Stimulated activated CD4-positive, alpha-beta T cell treated with anti-CD3 and anti-CD28 coated beads, Interleukin-4, amount 100 ng/mL, for 1 hour (primary cell): ENCODE measurements around the gene CFAP44.
"Not testable (repeated sequence)": the region's sequence is repeated elsewhere in the genome, so short reads cannot be mapped to it uniquely, and the experiment has no call there.

ENCODE experiments used
- DNase-seq: peaks from one replicate; pipeline ENCODE4 v3.0.0-alpha.2; 2020

The CFAP44 gene

DNA sequence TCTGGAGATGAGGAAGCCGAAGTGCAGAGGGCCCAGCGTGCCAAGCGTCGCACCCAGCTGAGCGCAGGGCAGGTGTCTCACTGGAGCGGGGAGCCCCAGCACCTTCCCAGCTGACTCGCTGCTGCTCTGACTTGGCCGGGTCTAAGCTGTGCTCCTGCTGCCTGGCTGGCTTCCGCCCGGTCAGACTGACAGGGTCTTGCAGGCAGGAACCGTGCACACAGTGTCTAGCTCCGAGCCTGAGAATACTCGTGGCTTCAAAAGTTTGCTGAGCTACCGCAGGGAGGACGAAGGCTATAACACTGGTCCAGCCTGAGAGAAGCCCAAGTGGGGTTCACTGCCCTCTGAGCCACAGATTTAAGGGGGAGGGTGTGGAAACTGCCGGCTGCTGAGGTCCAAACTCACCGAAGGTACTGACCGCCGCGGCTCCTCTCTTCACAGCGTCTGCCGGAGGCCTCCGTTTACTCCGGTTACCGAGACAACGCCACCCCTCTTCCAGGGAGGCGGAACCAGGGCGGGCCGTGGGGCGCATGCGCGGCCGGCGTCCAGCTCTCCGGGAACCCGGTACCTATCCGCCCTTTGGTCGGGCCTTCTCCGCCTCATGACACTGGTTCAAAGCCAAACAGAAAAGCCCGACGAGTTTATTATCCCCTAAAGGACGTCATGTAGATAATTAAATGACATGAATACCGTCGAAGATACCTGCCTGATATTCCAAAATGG, at the start of gene CFAP44:
Gene CFAP44, minus strand, starts transcription at position 443 of the 720 bp plus-strand sequence. CDS start 7,829 bp downstream, outside the sequence.
- DNase-seq = peak; percentile 44

DNA sequence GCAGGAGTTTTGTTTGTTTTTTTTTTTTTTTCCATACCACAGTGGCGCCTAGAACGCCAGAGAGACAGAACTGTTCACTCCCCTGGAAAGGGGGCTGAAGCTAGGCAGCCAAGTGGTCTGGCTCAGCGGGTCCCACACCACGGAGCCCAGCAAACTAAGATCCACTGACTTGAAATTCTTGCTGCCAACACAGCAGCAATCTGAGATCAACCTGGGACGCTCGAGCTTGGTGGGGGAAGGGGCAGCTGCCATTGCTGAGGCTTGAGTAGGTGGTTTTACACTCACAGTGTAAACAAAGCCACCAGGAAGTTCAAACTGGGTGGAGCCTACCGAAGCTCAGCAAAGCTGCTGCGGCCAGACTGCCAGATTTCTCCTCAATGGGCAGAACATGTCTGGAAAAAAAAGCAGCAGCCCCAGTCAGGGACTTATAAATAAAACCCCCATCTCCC, 43.9 kb upstream of the CFAP44 start:
- DNase-seq = peak; percentile 2

DNA sequence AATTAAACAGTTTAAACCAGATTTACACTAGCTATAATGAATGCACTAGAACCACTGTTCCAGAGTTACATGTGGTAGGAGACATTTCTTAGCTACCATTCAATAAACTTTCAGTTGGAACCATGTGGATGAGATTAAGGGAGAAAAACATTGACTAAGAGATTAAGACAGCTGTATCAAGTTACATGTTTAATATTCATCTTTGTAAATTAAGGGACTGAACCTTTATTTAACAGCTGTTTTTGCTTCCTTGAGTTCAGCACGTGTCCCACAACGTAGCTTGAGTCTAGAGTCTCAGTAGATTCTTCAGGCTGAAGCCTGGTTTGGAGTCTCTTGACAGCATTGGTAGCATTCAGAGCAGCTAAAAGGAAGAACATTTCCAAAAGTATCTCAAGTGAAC, 27.2 kb upstream of the CFAP44 start:
- no peak for DNase-seq

- no peak for DNase-seq
Observed at GRCh38 chr3:113461488-113461887, 20.2 kb upstream of the CFAP44 start.

- not testable (repeated sequence) for DNase-seq
Observed at GRCh38 chr3:113458554-113458953, 17.3 kb upstream of the CFAP44 start.

DNA sequence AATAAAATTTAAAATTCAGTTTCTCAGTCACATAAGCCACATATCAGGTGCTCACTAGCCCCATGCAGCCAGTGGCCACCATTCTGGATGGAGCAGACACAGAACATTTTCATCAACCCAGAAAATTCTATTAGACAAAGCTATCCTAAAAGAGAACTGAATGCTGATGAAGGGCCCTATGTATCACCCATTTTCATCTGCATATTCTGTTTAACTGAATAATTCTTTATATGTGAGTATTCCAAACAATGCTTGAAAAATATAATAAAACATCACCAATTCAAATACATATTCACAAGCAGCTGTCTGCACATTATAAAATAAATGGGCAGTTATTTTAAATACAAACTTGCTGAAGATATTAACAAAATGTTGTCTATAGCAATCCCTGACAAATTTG, 14.2 kb upstream of the CFAP44 start:
- no peak for DNase-seq

DNA sequence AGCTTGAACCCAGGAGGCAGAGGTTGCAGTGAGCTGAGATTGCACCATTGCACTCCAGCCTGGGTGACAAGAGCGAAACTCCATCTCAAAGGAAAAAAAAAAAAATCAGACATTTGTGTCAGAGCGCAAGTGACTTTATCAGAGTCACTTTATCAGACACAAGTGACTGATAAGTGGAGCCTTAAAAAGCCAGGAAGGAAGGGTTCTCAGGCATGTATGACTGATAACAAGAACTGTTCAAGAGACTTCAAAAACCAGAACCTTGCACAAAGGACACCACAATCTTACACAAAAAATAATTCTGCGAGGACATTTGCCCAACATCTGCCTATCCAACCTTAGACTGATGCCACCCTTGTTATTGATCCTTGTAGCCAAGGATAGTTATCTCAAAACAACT, 13.3 kb upstream of the CFAP44 start:
- no peak for DNase-seq

GRCh38 chr3:113454057-113454456, 12.8 kb upstream of the CFAP44 start:
- DNase-seq = no peak

DNA sequence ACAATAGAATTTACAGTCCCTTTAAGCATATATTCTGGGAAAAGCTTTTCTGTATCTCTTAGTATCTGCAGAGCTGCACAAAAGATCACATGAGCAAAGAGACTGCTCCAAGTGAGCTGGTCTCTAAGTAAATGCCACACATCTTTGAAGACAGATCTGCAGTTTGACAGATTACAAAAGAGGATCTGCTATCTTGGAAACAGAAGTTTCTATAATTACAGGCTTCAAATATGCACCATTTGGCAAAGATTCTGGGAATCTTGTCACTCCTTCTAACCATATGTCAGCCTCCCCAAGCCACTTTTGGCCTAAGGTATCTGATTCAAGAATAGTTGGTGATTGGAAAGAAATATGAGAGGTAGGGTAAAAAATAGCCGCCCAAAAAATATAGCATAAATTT, 9.6 kb upstream of the CFAP44 start:
- no peak for DNase-seq

- DNase-seq = no peak
Observed at GRCh38 chr3:113439606-113440005, 1.7 kb downstream of the CFAP44 start.

DNA sequence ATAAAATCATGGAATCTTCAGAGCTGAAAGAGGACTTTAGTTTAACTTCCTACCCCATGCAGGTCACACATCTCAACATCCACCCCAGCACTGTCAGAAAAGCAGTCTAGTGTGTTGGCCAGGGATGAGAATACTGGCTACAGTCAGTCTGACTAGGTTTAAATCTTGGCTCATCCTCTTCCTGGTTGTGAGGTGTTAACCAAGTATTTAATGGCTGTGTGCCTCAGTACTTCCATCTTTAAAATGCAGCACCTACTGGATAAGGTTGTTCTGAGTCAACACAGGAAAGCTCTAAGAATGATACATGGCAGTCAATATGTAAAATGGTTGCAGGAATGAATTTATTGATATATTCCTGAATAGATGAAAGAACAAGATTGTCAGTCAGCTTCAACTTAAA, 3.1 kb downstream of the CFAP44 start:
- DNase-seq = no peak

GRCh38 chr3:113437411-113437810, 3.9 kb downstream of the CFAP44 start:
- no peak for DNase-seq

GRCh38 chr3:113436809-113437208, 4.5 kb downstream of the CFAP44 start:
- no peak for DNase-seq

- no peak for DNase-seq
Observed at GRCh38 chr3:113431811-113432210, 9.5 kb downstream of the CFAP44 start.

DNA sequence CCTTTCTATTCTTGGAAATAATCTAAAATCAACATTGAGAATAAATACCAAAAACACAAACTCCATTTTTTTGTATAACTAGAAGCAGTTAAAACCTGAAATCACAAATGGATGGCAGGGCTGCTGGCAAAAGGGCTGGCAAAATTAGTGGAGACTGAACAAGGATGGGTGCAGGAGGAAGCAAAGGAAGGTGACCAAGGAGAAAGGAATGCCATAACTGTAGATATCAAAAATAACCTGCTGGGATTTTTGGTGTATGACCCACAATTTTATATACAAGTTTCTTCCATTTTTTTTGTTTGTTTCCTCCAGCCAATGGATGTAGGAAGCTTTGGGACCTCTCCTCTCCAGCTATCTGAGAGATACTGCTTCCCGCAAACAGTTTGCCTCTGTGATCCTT, 12.7 kb downstream of the CFAP44 start:
- no peak for DNase-seq

DNA sequence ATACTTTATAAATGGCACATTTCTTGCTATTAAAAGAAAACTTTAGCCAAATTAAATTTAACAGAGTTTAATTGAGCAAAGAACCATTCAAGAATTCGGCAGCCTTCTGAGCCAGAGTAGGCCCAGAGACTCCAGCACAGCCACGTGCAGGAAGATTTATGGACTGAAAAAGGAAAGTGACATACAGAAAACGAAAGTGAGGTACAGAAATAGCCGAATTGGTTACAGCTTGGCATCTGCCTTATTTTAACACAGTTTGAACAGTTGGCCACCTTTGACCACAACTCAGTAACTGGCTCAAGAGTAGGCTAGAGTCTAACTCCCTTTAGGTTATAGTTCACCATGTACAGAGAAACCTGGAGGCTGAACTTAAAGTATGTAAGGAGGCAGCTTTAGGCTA, 17.6 kb downstream of the CFAP44 start:
- no peak for DNase-seq

DNA sequence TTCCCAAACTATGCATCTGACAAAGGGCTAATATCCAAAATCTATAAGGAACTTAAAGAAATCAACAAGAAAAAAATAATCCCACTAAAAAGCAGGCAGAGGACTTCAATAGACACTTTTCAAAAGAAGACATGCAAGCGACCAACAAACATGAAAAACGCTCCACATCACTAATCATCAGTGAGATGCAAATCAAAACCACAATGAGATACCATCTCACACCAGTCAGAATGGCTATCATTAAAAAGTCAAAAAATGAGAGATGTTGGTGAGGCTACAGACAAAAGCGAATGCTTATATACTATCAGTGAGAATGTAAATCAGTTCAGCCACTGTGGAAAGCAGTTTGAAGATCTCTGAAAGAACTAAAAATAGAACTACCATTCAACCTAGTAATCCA, 20.2 kb downstream of the CFAP44 start:
- no peak for DNase-seq

DNA sequence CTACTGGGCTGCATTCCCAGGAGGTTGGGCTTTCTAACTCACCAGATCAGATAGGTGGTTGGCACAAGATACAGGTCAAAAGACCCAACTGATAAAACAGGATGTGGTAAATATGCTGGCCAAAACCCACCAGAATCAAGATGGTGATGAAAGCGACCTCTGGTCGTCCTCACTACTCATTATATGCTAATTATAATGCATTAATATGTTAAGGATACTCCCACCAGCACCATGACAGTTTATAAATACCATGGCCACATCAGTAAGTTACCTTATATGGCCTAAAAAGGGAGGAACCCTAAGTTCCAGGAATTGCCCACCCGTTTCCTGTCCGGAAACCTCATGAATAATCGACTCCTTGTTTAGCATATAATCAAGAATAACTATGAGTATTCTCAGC, 31.6 kb downstream of the CFAP44 start:
- no peak for DNase-seq

DNA sequence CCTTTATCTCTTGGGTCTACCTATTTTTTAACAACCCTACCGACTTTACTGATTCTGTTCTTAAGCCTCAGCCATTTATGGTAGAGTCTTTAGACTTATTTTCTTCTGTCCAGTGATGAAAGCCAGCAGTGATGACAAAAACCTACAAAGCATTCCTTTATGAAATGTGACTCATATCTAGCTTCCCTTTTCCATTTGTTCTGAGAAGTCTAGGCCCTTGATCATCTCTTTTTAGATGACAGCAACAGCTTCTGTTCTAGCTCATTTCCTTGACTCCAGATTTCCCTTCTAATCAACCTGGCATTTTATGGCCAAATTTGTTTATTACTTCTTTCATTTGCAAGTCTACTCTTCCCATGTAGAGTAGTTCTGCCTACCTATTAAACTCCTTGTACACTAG, 36.1 kb downstream of the CFAP44 start:
- no peak for DNase-seq

DNA sequence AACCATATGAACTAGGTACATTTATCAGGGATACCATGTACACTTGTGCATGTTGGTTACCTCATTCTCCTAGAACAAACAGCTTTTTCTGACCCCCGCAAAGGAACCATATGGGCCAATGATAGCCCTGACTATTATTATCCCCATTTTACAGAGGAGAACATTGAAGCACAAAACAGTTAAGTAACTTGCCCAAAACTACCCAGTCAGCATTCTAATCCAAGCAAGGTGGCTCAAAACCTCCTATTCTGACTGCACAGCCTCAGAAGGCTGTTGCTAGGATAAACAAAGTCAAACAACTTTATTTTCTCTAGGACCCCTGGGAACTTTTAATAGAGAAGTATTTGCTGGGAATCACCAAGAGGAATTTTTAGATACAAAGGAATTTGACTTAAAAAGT, 36.7 kb downstream of the CFAP44 start:
- DNase-seq = no peak
